NCI-H2196 treated with DMSO at 0.1 percent for 48 hours (cell line): Measurements from ENCODE around the gene MICAL3.

ENCODE experiments used
- DNase-seq: peaks from one replicate; lab custom pipeline; 2025; ENCODE audit not compliant: unreplicated experiment; lab: John Stamatoyannopoulos, UW

Gene MICAL3

DNA sequence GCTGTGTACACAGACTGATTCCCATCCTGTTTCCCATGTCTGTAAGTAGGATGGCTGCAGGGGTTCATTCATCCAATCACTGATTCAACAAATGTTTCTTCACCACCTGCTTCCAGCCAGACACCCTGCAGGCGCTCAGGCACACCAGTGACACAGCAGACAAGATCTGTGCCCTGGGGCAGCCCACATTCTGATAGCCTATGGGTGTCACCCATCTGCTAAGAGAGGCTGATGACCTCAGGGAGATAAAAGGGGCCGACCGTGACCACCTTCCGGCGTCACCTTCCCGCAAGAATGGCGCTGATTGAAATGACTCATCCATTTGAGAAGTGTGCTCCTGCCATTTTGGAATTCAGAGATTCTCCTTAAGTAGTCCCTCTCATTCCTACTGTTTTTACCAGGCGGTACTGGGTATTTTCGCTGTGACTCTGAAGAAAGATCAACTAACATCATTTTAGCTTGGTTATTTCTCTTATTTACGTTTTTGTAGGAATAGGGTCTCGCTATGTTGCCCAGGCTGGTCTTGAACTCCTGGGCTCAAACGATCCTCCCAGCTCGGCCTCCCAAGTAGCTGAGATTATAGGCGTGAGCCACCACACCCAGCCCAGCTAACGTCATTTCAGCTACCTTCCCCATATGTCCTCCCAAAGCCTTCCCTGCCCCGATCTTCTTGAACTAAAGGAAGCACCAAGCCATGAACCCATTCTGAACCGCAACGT, 176.8 kb downstream of the MICAL3 start:
- DNase-seq, result no peak

DNA sequence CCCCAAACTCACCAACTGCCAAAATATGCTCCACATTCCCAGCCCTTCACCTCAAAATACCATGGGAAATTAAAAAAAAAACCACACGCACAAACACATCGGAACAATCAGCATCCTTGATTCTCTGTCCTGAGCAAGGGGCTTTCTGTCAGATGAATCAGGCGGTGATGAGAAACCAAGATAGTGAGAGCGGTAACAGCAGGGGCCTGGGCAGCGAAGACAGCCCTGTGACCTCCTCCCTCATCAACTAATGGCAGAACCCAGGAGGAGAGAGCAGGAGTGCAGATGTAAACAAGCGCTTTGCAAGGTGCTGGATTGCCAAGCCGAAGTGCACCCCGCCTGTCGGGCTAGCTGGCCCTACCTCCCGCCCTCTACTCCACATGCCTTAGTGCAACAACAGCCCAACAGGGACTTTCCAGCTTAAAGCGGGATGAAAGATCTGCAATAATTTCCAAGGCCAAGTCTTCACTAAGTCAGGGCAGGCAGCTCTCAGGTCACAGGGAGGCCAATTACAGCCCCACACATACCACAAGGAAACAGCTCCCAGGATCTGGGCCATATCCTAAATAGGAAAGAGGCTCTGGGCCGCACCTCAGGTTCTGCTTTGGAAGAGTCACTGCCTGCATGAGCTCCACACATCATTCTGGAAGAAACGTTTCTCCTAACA, 177.9 kb downstream of the MICAL3 start:
- no peak for DNase-seq

DNA sequence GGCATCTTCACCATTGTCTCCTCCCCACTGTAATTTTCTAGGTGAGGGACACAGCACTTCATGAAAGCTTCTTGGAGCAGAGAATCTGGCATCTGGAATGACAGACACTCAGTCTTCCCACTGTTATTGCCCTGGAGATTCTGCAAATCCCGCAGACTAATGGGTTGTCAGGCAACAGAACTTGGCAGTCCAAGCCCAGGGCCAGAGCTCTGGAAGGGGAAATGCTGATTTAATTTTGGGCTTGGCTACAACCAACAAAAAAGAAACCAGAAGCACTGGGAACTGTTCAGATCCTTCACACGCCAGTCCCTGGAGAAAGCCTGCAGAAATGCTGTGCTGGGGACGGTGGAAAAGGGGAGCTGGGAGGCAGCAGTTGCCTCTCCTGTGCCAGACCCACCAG, 178.6 kb downstream of the MICAL3 start:
- no peak for DNase-seq

DNA sequence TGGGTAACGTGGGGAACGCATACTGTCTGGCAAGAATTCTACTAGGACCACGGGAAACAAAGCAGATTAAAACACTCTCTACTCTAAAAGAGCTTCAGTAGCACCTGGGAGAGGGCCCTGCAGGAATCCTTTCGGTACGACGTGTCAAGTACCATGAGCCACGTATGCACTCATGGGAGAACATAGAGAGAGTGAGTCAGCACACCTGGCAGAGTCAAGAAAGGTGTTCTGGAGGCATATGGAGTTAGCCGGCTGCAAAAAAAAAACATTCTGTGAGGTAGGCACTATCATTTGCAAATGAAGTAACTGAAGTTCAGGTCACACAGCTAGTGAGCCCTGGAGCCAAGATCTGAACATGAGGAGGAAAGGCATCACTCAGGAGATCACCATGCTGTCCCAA, 179.0 kb downstream of the MICAL3 start:
- no peak for DNase-seq

DNA sequence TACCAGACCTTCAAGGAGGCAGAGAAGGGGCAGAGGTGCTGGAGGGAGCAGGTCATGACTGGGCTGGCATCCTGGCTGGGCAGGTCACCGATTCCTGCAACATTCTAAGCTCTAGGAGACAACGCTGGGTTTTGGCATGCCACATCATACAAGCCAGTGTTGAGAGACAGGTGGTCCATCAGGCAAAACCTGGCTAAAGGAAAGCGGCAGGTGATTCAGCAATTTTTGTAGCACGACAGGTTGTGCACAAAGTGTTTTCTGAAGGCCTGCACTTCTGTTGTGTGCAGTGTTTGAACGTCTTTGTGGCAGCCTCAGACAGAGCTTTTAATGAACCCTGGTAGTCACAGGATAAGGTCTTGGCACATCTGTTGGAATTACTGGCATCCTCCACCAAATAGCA, 180.2 kb downstream of the MICAL3 start:
- DNase-seq, result no peak

DNA sequence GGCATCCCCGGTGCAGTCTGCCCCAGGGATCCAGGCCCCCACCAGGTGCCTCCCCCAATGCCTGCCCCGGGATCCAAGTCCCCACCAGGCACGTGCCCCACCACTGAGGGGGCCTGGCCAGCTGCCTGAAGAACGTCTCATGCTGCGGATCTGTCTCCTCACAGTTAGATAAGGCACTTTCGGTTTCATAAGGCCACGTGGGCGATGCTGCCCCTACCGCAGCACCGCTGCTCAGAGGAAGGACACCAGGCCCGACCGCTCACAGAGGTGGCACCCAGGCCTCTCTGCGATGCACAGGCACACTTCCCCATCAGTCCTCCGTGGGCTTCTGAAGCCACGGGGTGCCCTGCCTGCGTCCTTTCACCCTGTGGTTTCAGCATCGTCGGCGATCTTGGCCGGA, 182.0 kb downstream of the MICAL3 start:
- no peak for DNase-seq

DNA sequence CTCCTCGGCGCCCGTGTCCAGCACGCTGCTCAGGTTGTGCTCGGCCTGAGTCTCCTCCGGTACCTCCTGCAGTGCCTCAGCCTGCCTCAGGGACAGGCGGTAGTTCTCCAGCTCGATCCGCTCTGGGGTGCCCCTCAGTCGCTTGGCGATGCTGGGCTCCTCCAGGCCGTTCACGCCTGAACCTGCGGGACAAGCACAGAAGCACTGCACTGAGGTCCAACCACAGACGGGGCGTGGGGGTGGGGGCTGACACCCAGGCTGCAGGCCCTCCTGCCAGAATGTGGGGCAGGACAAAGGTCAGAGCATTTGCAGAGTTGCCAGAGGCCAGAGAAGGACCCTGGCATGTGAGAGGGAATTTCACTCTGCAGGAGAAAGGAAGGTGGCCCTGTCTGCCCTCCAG, 182.5 kb downstream of the MICAL3 start:
- no peak for DNase-seq

DNA sequence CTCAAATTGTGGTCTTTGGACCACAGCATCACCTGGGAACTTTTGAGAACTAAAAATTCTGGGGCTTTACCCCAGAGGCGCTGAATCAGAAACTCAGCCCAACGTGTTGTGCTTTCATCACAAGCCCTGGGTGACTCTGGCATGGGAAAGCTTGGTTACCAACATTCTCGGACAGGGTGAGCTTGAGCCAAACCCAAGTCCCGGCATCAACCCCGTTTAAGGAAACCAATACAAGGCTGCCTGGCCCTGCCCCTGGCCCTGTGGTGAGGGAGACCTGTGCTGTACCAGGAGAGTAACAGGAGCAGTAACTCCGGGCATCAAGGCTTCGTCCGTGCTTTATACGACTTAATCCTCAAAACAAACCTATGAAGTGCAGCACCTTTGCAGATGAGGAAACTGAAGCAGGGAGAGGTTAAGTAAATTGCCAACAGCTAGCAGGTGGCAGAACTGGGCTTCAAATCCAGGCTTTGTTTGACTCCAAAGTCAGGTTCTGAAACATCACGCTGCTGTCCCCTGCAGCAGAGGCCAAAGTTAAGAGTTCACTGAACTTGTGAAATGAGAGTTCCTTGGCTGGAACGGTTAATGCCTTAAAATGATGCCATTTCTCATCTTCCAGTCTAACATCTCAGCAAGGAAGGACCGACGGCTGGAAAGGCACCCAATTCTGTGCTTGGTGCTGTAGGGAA, 186.0 kb downstream of the MICAL3 start:
- no peak for DNase-seq

DNA sequence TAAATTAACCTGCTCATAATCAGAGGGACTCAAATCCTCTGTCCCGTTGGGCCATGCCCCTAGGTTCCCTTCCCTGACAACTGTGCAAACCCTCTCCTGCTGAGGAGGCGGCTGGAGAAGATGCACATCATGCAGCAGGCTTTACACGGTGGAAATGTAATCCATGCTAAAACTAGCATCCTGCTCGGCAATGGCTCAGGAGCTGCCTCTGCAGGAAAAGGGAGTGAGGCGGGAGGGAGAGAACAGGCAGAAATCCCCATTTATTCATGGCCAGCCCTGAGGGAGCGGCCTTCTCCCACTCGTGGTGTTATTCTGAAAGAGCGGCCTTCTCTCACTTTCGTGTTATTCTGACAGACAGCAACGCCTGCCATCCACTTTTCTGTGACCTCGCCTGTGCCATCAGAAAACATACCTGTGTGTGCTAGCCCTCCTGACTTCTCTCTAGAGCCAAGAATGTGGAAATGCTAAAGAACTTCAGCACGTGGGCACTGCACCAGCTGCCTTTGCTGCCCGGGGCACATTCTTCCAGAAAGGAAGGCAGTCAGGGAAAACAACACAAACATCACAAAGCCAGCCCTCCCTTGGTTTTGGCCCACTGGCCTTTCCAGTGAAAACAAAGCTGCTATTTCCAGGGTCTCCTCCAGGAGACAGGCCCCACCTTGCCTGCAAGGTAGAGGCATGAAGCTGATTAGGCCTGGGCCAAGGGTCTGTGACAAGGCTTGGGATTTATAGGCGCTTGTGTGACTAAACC, 187.2 kb downstream of the MICAL3 start:
- DNase-seq, result no peak

DNA sequence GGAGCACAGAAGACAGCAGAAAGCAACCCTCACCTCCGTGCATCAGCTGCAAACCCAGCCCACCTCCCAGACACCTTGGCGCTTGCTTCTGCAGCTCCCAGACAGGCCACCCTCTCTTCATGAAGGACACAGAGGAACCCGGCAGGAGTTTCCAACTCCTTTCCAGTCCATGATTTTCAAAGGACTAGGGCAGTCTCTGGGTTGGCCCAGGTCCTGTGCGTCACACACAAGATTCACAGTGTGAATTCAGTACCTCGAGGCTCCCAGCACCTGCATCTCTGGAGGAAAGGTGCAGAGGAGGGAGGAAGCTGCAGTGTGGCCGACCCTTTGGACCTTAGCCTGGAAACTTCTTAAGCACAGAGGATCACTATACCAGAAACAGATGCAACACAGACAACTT, 189.1 kb downstream of the MICAL3 start:
- DNase-seq, result no peak

DNA sequence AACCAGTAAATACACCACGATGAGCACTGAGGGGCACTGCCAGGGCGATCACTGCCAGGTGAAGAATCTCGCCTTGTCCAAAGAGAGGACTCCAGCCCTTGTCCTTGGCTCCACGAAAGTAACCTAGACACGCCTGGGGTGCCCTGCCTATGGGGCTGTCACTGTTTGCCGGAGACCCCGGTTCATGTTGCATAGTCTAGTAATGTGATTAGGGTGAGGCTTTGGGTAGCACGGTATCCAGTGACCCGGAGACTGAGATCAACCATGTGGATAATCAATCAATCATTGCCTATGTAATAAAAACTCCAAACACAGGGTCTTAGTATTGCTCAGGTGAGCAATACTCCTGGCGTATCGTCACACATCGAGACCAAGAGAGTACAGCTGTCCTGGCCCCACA, 190.9 kb downstream of the MICAL3 start:
- no peak for DNase-seq

DNA sequence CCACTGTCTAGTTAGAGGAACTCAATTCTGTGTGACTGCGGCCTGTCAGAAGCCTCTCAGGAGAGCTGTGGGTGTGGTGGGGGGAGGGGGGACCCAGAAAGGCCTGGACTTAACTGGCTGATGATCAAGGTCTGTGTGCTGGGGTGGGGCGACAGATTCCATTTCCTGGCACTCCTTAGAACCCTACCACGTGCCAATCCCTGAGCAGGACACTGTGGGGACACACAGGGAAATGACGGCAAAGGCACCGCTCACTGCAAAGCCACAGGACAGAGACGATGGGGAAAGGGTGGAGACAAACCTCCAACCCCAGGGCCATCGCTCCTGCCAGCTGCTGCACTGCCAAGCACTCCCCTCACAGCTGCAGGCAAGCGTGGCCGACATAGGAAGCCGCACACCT, 191.7 kb downstream of the MICAL3 start:
- DNase-seq, result no peak

DNA sequence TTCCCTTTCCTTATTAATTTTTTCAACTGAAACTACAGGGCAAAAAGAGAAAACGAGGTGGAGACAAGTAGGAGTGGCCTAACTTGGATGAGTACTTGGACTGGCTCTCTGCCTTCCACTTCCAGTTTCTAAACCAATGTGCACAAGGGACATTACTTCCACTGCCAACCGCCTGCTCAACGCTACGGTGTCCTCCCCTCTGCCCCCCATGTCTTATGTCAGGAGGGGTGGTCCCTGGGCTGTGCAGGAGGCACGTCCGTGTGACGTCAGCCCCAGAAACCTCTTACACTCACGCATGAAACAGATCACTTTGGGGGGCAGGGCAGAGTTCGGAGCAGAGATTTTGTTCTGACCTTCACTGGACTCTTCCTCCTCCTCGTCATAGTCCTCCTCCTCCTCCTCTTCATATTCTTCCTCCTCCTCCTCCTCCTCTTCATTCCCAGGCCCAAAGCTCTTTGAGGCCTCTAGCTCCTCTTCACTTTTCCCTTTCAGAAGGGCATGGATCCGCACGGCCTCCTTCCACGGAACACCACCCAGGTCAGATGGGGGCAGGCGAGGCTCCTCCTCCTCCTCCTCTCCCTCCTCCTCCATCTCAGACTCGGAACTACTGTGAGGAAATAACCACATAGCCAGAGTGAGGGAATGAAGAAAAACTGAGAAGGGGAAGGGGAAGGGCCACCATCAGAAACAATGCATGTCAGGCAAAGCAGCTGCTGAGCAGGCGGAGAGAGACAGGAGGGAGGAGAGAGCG, 192.7 kb downstream of the MICAL3 start:
- no peak for DNase-seq

DNA sequence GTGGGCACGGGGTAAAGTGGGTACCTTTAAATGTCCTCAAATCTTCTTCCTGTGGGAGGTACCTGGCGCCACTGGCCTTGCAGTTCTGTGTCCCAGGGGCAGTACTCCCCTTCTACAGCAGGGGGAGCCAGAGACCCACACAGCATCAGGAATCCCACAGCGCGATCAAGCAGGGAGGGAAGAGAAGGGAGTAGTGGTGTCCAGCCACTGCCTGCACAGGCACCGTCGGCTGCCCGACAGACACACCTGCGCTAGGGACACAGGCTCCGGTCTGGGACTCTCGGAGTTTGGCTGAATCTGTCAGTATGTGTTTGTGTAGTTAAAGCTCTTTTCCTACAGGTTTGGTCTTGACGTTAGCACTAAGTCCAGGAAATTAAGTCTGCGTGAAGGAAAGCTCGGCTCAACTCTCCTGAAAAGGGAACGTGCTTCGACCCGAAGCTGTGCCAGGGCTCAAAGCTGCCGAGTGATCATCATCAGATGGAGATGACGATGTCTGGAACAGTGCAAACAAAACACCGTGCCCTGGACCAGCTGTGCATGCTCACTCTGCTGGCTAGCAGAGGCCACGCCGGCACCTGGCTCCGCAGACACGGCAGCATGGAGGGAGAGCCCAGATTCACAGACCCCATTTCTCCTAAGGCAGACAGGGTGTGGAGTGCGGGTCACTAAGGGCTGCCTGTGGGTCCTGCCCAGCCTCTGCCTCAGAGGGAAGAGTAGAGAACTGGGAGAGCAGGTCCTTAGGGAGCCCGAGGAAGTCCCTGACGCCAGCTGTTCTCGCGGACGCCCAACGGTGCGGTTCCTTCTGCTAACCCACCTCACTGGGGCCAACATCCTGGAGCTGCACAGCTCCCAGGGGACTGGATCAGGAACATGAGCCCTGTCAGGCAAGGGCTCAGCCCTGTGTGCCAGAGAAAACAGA, 194.1 kb downstream of the MICAL3 start:
- peak; percentile 71 for DNase-seq

DNA sequence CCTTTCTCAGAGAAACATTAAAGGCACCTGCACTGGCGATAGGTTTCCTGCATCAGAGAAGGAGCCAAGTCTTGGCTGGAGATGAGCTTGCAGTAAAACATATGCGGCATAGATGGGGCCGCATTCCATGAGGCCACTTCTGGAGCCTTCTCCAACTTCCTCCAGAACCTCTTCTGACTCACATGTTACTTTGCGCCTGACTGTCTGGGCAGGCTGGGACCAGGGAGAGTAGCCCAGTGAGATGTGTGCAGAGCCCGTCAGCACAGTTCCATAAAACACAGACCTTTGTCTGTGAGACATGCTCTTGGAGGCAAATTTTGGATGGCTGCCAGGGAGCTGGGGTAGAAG, 194.7 kb downstream of the MICAL3 start:
- DNase-seq, result no peak

DNA sequence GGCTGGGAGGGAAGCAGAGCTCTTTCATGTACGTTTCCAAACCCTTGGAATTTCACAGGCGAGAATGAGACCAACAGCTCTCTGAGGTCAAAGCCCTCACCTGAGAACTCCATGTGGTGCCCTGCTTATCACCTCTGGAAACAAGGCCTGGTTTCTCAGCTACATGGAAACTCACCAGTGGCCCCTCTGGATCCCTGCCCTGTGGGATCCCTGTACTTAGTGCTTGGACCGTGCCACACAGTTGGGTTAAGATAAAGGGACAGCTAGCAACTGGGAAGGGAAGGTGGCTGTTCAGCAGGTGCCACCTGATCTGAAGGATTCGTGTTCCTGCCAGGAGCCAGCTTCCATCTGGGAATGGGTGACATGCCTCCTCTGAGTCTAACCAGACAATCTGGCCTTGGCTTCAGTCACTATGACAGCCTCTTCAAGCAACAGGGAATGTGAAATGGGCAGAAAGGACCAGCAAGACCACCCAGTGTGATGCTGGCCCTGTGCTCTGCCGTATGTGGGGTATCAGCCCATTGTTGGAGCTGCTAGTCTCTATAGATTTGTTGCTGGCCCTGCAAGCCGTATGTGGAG, 195.8 kb downstream of the MICAL3 start:
- DNase-seq, result no peak

DNA sequence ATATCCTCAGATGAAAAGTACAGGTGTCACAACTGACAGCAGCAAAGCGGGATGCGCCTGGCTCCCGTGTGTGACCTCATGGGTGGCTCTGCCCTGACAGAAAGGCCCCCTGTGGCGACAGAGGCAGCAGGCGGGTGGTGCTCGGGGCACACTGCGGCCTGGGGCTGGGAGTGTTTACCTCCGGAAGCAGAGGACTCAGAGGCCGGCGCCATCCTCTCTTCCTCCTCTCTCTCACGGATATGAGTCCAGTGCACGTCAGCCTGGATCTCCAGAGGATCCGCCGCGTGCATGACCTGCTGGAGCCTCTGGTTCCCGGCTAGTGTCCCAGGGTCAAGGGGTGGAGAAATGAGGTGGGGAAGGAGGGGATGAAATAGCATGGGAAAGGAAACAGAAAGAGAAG, 196.9 kb downstream of the MICAL3 start:
- DNase-seq, result no peak

DNA sequence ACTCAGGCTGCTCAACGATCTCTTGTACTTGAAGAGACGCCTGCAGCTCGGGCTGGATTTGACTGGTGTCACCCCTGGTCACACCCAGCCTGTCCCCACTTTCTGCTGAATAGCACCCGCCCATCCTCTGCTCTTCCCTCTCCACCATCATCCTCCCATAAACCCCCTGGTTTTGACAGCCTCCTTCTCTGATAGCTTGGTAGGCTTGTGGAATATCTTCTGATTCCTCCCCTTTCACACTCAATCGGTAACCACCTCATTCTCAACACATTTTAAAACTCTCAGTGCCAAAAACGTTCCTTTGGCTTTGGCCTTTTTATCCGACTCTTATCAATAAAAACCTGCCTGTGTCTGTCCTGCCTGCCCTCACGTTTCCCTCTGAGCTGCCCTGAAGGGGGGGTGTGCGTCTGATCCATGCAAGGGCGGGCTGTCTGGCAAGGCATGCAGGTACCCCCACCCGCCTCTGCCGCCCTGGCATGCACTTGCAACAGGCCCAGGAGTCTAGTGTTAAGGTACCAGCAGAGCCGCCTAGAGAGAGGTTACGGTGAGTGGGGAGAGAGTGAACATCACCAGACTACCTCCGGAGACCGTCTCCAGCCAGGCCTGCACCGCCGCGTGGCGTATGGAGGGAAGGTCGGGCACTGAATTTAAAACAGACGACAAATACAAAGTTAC, 198.3 kb downstream of the MICAL3 start:
- no peak for DNase-seq

DNA sequence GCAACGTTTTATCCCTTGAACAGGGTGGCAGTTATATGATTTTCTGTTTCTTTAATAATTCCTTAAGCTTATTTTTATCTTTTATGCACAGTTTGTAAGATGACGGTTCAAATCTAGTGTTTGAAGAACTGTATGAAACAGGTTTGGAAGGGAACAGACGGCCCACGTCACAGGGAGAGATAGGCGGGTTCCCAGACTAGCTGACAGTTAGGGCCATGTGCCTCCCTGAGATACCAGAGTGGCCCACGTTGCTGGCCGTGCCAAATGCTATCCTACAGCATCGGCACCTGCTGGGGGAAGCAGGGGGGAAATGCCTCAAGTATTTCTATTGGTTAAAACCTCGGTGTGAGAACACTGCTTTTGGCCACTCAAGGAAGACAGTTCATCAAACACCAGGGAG, 199.9 kb downstream of the MICAL3 start:
- DNase-seq, result no peak
